HUDEP-2 (cell line): ENCODE data around the gene INSYN2B.
A peak's percentile ranks its signal among the peaks of the same experiment; 100 is the strongest.

ENCODE experiments used
- DNase-seq, 76 experiments: peaks; one replicate each; lab custom pipeline; 2025; ENCODE audit not compliant: unreplicated experiment in 76 of 76; lab: John Stamatoyannopoulos, UW

The INSYN2B gene

GRCh38 chr5:169980418-169981053, at the start of gene INSYN2B:
Gene INSYN2B, minus strand, starts transcription at chr5:169980495. Its CDS starts 96,597 bp downstream, at chr5:169883898.
- peak in 40 of 76 experiments; percentile 1 to 51 (median 22) for DNase-seq

GRCh38 chr5:170028124-170028523, 47.8 kb upstream of the INSYN2B start:
- no peak for DNase-seq

- no peak for DNase-seq
Measured at GRCh38 chr5:170025853-170026252, 45.6 kb upstream of the INSYN2B start.

- no peak for DNase-seq
Measured at GRCh38 chr5:170021506-170021905, 41.2 kb upstream of the INSYN2B start.

GRCh38 chr5:170020423-170020822, 40.1 kb upstream of the INSYN2B start:
- DNase-seq, result no peak

GRCh38 chr5:170012622-170013021, 32.3 kb upstream of the INSYN2B start:
- no peak for DNase-seq

- no peak for DNase-seq
Measured at GRCh38 chr5:170011751-170012150, 31.5 kb upstream of the INSYN2B start.

GRCh38 chr5:170010595-170010994, 30.3 kb upstream of the INSYN2B start:
- no peak for DNase-seq

- DNase-seq, result no peak
Measured at GRCh38 chr5:170008376-170008775, 28.1 kb upstream of the INSYN2B start.

GRCh38 chr5:170006021-170006420, 25.7 kb upstream of the INSYN2B start:
- no peak for DNase-seq

GRCh38 chr5:170000155-170000554, 19.9 kb upstream of the INSYN2B start:
- DNase-seq, result no peak

- DNase-seq, result no peak
Measured at GRCh38 chr5:169999621-170000020, 19.3 kb upstream of the INSYN2B start.

GRCh38 chr5:169997798-169998197, 17.5 kb upstream of the INSYN2B start:
- no peak for DNase-seq

GRCh38 chr5:169993485-169993790, 13.1 kb upstream of the INSYN2B start:
- no peak for DNase-seq

GRCh38 chr5:169992789-169993484, 12.6 kb upstream of the INSYN2B start:
- DNase-seq, result no peak

GRCh38 chr5:169991115-169991869, 11.0 kb upstream of the INSYN2B start:
- DNase-seq, result no peak

GRCh38 chr5:169989365-169989764, 9.1 kb upstream of the INSYN2B start:
- DNase-seq, result no peak

GRCh38 chr5:169988947-169989346, 8.7 kb upstream of the INSYN2B start:
- no peak for DNase-seq

- no peak for DNase-seq
Measured at GRCh38 chr5:169988206-169988605, 7.9 kb upstream of the INSYN2B start.

- no peak for DNase-seq
Measured at GRCh38 chr5:169979871-169980270, 424 bp downstream of the INSYN2B start.

- no peak for DNase-seq
Measured at GRCh38 chr5:169978714-169979113, 1.6 kb downstream of the INSYN2B start.
